ENCODE measurements around the gene WHRN.
A peak's percentile ranks its signal among the peaks of the same experiment; 100 is the strongest.

Gene WHRN

DNA sequence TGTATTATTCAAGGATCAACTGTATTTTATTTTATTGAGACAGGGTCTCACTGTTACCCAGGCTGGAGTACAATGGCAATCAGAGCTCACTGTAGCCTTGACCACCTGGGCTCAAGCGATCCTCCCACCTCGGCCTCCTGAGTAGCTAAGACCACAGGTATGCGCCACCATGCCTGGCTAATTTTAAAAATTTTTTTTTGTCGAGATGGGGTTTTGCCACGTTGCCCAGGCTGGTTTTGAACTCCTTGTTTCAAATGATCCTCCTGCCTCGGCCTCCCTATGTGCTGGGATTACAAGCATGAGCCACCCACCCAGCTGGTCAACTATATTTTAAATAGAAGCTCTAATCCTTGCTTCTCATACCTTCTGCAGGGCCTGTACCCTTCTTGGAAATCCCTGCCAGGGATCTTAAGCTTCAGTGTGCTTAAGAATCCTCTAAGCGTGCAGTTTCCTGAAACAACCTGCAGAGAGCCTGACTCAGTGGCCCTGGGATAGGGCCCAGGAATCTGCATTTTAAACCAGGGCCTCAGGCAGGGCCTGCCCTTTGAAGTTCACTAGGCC, 120.4 kb downstream of the WHRN start:
- Histone ChIP-seq H3K36me3 (ENCODE audit: control insufficient read depth in 1 of 2, insufficient read depth in 2 of 2, low read length in 2 of 2) (peaks cover 3 to 4% of the 10 kb centered on the region in 2 experiments), H3K27ac (ENCODE audit: low read depth, low read length) (peak overlapping the region; percentile 45), H4K8ac (ENCODE audit: low read depth, low read length) (no peak overlapping the region), H2AK5ac (ENCODE audit: low read length) (no peak overlapping the region), H3K23ac (ENCODE audit: low read length) (no peak overlapping the region), H4K12ac (ENCODE audit: low read depth, low read length) (no peak overlapping the region), H3K4ac (ENCODE audit: low read depth, low read length) (no peak overlapping the region), H2BK120ac (ENCODE audit: insufficient read depth, low read length, poor library complexity) (peak overlapping the region; percentile 36), H2BK5ac (ENCODE audit: low read depth, low read length, poor library complexity) (peak overlapping the region; percentile 36), H3K4me1 (ENCODE audit: control insufficient read depth in 1 of 2, insufficient read depth in 2 of 2, low read length in 2 of 2) (peaks cover 30 to 51% of the 10 kb centered on the region in 2 experiments), H2AFZ (ENCODE audit: insufficient read depth, low read length, poor library complexity) (no peak overlapping the region), H3K9me3 (ENCODE audit: insufficient read depth, low read depth, low read length) (no peaks in the 10 kb centered on the region), H3K79me2 (ENCODE audit: control insufficient read depth, insufficient read depth, low read length, poor library complexity) (no peaks in the 10 kb centered on the region), H3K14ac (ENCODE audit: low read length) (no peak overlapping the region), H3K9ac (ENCODE audit: low read length) (no peak overlapping the region), H3K27me3 (ENCODE audit: insufficient read depth, low read length) (no peaks in the 10 kb centered on the region), H3K18ac (ENCODE audit: low read length) (no peak overlapping the region), H3K4me3 (ENCODE audit: low read depth, low read length) (no peak overlapping the region), H4K91ac (ENCODE audit: low read depth, low read length) (peak overlapping the region; percentile 54), H3K4me2 (ENCODE audit: low read length) (peak overlapping the region; percentile 5), H2BK12ac (ENCODE audit: low read length) (peak overlapping the region; percentile 50), H3K79me1 (ENCODE audit: low read length) (peaks cover 13% of the 10 kb centered on the region)
- no CpG with 5 or more reads among the region's 7 CpGs for WGBS (ENCODE audit: extremely low coverage, insufficient coverage, insufficient read length)
- peak; percentile 22 to 57 for DNase-seq

DNA sequence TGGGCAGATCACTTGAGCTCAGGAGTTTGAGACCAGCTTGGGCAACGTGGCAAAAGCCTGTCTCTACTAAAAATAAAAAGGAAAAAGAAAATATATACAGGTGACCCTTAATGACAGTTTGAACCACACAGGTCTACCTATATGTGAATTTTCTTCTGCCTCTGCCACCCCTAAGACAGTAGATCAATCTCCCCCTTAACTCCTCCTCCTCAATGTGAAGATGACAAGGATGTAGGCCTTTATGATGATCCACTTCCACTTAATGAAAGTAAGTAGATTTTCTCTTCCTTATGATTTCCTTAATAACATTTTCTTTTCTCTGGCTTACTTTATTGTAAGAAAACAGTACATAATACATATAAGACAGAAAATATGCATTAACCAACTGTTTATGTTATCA, 120.9 kb downstream of the WHRN start:
- H3K4ac ChIP-seq (ENCODE audit: low read depth, low read length) = no peak overlapping the region
- H3K79me2 ChIP-seq (ENCODE audit: control insufficient read depth, insufficient read depth, low read length, poor library complexity) = no peaks in the 10 kb centered on the region
- no peak overlapping the region for H4K91ac ChIP-seq (ENCODE audit: low read depth, low read length)
- WGBS (ENCODE audit: extremely low coverage, insufficient coverage, insufficient read length) = no CpG with 5 or more reads among the region's 1 CpG
- H2BK120ac ChIP-seq (ENCODE audit: insufficient read depth, low read length, poor library complexity) = no peak overlapping the region
- no peaks in the 10 kb centered on the region for H3K9me3 ChIP-seq (ENCODE audit: insufficient read depth, low read depth, low read length)
- no peak overlapping the region for H2BK12ac ChIP-seq (ENCODE audit: low read length)
- no peak overlapping the region for H3K4me3 ChIP-seq (ENCODE audit: low read depth, low read length)
- DNase-seq = no peak
- no peak overlapping the region for H2BK5ac ChIP-seq (ENCODE audit: low read depth, low read length, poor library complexity)
- H3K14ac ChIP-seq (ENCODE audit: low read length) = no peak overlapping the region
- H2AFZ ChIP-seq (ENCODE audit: insufficient read depth, low read length, poor library complexity) = no peak overlapping the region
- no peak overlapping the region for H3K9ac ChIP-seq (ENCODE audit: low read length)
- peaks cover 13% of the 10 kb centered on the region for H3K79me1 ChIP-seq (ENCODE audit: low read length)
- no peaks in the 10 kb centered on the region for H3K27me3 ChIP-seq (ENCODE audit: insufficient read depth, low read length)
- no peak overlapping the region for H2AK5ac ChIP-seq (ENCODE audit: low read length)
- no peak overlapping the region for H3K23ac ChIP-seq (ENCODE audit: low read length)
- H4K12ac ChIP-seq (ENCODE audit: low read depth, low read length) = no peak overlapping the region
- peaks cover 30 to 47% of the 10 kb centered on the region in 2 experiments for H3K4me1 ChIP-seq (ENCODE audit: control insufficient read depth in 1 of 2, insufficient read depth in 2 of 2, low read length in 2 of 2)
- no peak overlapping the region for H3K18ac ChIP-seq (ENCODE audit: low read length)
- H3K4me2 ChIP-seq (ENCODE audit: low read length) = no peak overlapping the region
- H4K8ac ChIP-seq (ENCODE audit: low read depth, low read length) = no peak overlapping the region
- no peak overlapping the region for H3K27ac ChIP-seq (ENCODE audit: low read depth, low read length)
- peaks cover 3 to 4% of the 10 kb centered on the region in 2 experiments for H3K36me3 ChIP-seq (ENCODE audit: control insufficient read depth in 1 of 2, insufficient read depth in 2 of 2, low read length in 2 of 2)

DNA sequence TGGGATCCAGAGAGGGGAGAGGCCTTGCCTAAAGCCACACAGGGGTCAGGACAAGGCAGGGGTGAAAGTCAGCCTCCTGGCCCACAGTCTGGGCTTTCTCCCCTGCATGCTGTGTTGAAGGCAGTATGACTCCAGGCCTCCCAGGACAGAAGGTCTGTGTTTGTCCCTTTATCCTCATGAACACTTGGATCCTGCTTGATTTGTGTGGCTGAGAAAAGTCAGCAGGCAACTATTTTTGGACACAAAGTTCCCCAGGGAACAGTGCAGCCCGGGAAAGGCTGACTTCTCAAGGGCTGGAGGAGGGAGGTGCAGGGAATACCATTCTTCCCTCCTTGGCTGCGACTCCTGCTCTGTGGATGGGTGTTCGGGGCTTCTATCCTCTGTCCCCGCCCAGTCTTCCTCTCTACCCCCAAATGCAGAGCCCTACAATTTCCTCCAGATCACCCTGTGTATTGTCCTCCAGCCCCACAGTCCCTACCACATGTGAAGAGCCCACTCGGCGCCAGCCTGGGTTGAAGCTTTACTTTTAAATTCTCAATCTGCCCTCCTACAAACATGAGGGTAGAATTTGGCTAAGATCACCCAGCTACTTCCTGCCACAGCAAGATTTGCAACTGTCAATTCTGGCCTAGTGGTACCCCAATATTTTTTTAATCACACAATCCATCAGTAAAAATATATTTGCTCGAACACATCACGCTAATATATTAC, 121.6 kb downstream of the WHRN start:
- Histone ChIP-seq H3K4me1 (ENCODE audit: control insufficient read depth in 1 of 2, insufficient read depth in 2 of 2, low read length in 2 of 2) (peaks cover 26 to 44% of the 10 kb centered on the region in 2 experiments), H3K4me2 (ENCODE audit: low read length) (no peak overlapping the region), H3K36me3 (ENCODE audit: control insufficient read depth in 1 of 2, insufficient read depth in 2 of 2, low read length in 2 of 2) (peaks cover 3 to 9% of the 10 kb centered on the region in 2 experiments), H3K18ac (ENCODE audit: low read length) (peak overlapping the region; percentile 10), H3K4ac (ENCODE audit: low read depth, low read length) (no peak overlapping the region), H2AK5ac (ENCODE audit: low read length) (peak overlapping the region; percentile 18), H3K79me1 (ENCODE audit: low read length) (peaks cover 13% of the 10 kb centered on the region), H2AFZ (ENCODE audit: insufficient read depth, low read length, poor library complexity) (no peak overlapping the region), H3K23ac (ENCODE audit: low read length) (no peak overlapping the region), H2BK120ac (ENCODE audit: insufficient read depth, low read length, poor library complexity) (no peak overlapping the region), H4K91ac (ENCODE audit: low read depth, low read length) (peak overlapping the region; percentile 14), H3K27me3 (ENCODE audit: insufficient read depth, low read length) (no peaks in the 10 kb centered on the region), H3K79me2 (ENCODE audit: control insufficient read depth, insufficient read depth, low read length, poor library complexity) (no peaks in the 10 kb centered on the region), H3K27ac (ENCODE audit: low read depth, low read length) (no peak overlapping the region), H3K9ac (ENCODE audit: low read length) (no peak overlapping the region), H2BK5ac (ENCODE audit: low read depth, low read length, poor library complexity) (no peak overlapping the region), H2BK12ac (ENCODE audit: low read length) (peak overlapping the region; percentile 6), H3K9me3 (ENCODE audit: insufficient read depth, low read depth, low read length) (no peaks in the 10 kb centered on the region), H3K4me3 (ENCODE audit: low read depth, low read length) (no peak overlapping the region), H3K14ac (ENCODE audit: low read length) (no peak overlapping the region), H4K12ac (ENCODE audit: low read depth, low read length) (no peak overlapping the region), H4K8ac (ENCODE audit: low read depth, low read length) (no peak overlapping the region)
- no peak for DNase-seq
- no CpG with 5 or more reads among the region's 8 CpGs for WGBS (ENCODE audit: extremely low coverage, insufficient coverage, insufficient read length)

DNA sequence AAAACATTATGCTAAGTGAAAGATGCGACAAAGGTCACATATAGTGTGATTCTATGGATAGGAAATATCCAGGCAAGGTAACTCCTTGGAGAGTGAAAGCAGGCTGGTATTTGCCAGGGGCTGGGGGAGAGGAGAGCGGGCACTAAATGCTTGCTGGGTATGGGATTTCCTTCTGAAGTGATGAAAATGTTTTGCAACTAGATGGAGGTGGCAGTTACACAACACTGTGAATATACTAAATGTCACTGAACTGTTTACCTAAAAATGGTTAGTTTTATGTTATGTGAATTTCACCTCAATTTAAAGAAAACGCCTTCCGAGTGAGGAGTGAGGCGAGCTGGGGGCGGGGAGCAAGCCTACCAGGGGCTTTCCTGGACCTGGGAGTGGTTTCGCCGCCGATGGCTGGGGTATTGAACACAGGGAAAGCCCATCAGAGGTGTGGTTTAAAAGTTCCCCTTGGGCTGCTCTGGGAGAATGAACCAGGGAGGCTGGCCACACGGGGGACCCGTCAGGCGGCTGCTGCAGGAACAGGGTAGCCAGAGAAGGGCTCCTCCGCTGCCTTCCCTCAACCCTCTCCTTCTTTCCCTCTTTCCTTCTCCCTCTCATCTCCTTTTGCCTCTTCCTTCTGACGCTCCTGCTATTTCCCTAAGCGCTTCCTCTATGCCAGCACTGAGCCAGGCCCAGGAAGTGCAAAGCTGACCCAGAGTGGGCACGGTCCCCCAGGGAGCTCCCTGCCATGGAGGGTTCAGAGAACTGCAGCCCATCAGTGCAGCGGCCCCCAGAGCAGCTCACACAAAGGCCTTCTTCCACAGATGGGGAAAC, 122.4 kb downstream of the WHRN start:
- Histone ChIP-seq H2BK5ac (ENCODE audit: low read depth, low read length, poor library complexity) (no peak overlapping the region), H3K4me1 (ENCODE audit: control insufficient read depth in 1 of 2, insufficient read depth in 2 of 2, low read length in 2 of 2) (peaks cover 18 to 38% of the 10 kb centered on the region in 2 experiments), H3K9ac (ENCODE audit: low read length) (no peak overlapping the region), H3K4me3 (ENCODE audit: low read depth, low read length) (no peak overlapping the region), H4K8ac (ENCODE audit: low read depth, low read length) (no peak overlapping the region), H3K27ac (ENCODE audit: low read depth, low read length) (no peak overlapping the region), H3K18ac (ENCODE audit: low read length) (peak overlapping the region; percentile 10), H3K27me3 (ENCODE audit: insufficient read depth, low read length) (no peaks in the 10 kb centered on the region), H3K14ac (ENCODE audit: low read length) (no peak overlapping the region), H3K36me3 (ENCODE audit: control insufficient read depth in 1 of 2, insufficient read depth in 2 of 2, low read length in 2 of 2) (peaks cover 3 to 9% of the 10 kb centered on the region in 2 experiments), H3K4ac (ENCODE audit: low read depth, low read length) (no peak overlapping the region), H2BK12ac (ENCODE audit: low read length) (peak overlapping the region; percentile 6), H2AFZ (ENCODE audit: insufficient read depth, low read length, poor library complexity) (no peak overlapping the region), H4K91ac (ENCODE audit: low read depth, low read length) (peak overlapping the region; percentile 14), H3K9me3 (ENCODE audit: insufficient read depth, low read depth, low read length) (no peaks in the 10 kb centered on the region), H2AK5ac (ENCODE audit: low read length) (peak overlapping the region; percentile 47), H4K12ac (ENCODE audit: low read depth, low read length) (no peak overlapping the region), H3K23ac (ENCODE audit: low read length) (no peak overlapping the region), H3K79me1 (ENCODE audit: low read length) (peaks cover 10% of the 10 kb centered on the region), H2BK120ac (ENCODE audit: insufficient read depth, low read length, poor library complexity) (no peak overlapping the region), H3K79me2 (ENCODE audit: control insufficient read depth, insufficient read depth, low read length, poor library complexity) (no peaks in the 10 kb centered on the region), H3K4me2 (ENCODE audit: low read length) (no peak overlapping the region)
- WGBS (ENCODE audit: extremely low coverage, insufficient coverage, insufficient read length) = no CpG with 5 or more reads among the region's 17 CpGs
- DNase-seq = peak in 1 of 2 donors; percentile 24

All from trophoblast cell (in vitro differentiated cells and primary cell).